Activated CD4-positive, alpha-beta memory T cell treated with anti-CD3 and anti-CD28 coated beads, Interleukin-2, amount 10 ng/mL, durations not matched to agents 7 days and 5 days (primary cell): ENCODE results near the gene PDGFRA. TPM values are rescaled to one million over a fixed set of nuclear protein-coding genes. Genes with fewer than 3 reads are reported as not detected.
A peak's percentile ranks its signal among the peaks of the same experiment; 100 is the strongest.

Source experiments
- CTCF ChIA-PET: fragments of 350-600 bp; sonication (Branson Sonifier 250); formaldehyde crosslinking; loops from one replicate; lab custom pipeline; 2021; ENCODE audit warnings: antibody characterized with exemption, inconsistent platforms; lab: Charles Lee
- POLR2A ChIA-PET: fragments of 350-600 bp; sonication (Branson Sonifier 250); formaldehyde crosslinking; loops from one replicate; lab custom pipeline; 2021; ENCODE audit warnings: antibody characterized with exemption; lab: Charles Lee
- DNase-seq: peaks from one replicate; pipeline ENCODE4 v3.0.0-alpha.2; 2020
- H3K27ac Mint-ChIP-seq: one replicate; pipeline ENCODE4 v1.8.0; 2021; ENCODE audit warnings: mild to moderate bottlenecking, mixed read lengths
- H3K27me3 Mint-ChIP-seq: one replicate; pipeline ENCODE4 v1.8.0; 2021; ENCODE audit warnings: mixed read lengths
- H3K36me3 Mint-ChIP-seq: one replicate; pipeline ENCODE4 v1.8.0; 2021; ENCODE audit warnings: low read depth, mixed read lengths
- H3K4me1 Mint-ChIP-seq: one replicate; pipeline ENCODE4 v1.8.0; 2021; ENCODE audit warnings: mixed read lengths
- H3K4me3 Mint-ChIP-seq: one replicate; pipeline ENCODE4 v1.8.0; 2021; ENCODE audit warnings: mild to moderate bottlenecking, mixed read lengths
- H3K9me3 Mint-ChIP-seq: one replicate; pipeline ENCODE4 v1.8.0; 2021; ENCODE audit warnings: mixed read lengths
- total RNA-seq, 2 experiments: library from RNA; stranded (reverse); gene quantifications; one replicate each; pipeline ENCODE4 v1.2.3, GENCODE V29; 2021

The PDGFRA gene
- total RNA-seq, 2 experiments from 2014 or later, result 0.45 to 0.68 TPM

DNA sequence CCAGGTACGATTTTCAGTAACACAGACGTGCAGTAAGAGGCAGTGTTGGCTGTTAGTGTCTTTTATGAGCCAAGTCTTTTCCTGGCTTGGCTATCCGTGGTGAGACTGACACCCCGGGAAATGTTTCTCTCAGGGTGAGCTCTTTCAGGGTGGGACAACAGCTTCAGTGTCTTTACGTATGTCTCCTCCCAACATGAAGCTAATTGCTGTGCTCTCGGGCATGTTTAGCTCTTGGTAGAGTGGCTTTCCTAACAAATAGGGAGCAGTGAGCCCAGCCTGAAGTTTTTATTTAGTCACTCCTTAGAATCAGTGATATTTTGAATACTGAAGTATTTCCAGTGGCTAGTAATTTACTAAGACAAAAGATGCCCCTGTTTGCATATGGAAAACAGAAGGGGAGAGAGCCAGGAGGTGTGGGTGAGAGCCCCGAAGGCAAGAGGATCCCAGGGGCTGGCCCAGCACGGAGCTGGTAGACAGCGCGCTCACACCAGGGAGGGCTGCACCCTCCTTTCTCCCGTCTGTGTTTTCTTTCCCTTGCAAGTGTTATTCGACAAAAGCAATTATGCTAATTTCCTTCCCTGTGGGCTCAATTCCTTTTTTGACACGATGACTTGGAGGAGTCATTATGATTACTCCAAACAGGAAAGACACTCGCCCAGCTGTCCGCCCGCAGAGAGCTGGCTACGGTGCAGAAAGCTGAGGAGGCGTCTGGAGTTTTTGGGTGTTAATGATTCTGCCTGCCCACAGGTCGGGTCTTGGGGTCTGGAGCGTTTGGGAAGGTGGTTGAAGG is 47.7 kb downstream of the PDGFRA start:
- Mint-ChIP-seq H3K27ac (peak overlapping the region; percentile 58), H3K4me1 (peaks cover 38% of the 10 kb centered on the region), H3K27me3 (no peaks in the 10 kb centered on the region), H3K4me3 (peak overlapping the region; percentile 29), H3K9me3 (peaks cover 11% of the 10 kb centered on the region), H3K36me3 (peaks cover 7% of the 10 kb centered on the region)
- ChIA-PET CTCF (interaction anchor here (1.1 to 3.9 kb wide), 3 partner anchors 38 to 43 kb away, joined by 3 to 16 read pairs (median 5); no protein-coding TSS in a partner anchor), POLR2A (interaction anchor here (1.4 to 1.8 kb wide), 2 partner anchors 10 to 39 kb away, joined by 3 to 5 read pairs; no protein-coding TSS in a partner anchor)
- no peak for DNase-seq

DNA sequence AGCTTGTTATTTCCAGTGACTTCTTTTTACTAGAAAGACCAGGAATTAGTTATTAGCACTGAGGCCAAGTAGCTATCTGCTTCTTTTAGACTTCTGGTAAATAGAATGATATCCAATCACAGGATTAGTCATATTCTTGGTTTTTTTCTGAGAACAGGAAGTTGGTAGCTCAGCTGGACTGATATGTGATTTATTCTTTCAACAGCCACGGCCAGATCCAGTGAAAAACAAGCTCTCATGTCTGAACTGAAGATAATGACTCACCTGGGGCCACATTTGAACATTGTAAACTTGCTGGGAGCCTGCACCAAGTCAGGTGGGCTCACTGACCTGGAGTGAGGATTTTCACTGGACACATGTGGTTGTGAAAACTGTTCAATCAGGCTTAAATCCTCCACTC is 48.6 kb downstream of the PDGFRA start:
- peak; percentile 18 for DNase-seq
- ChIA-PET POLR2A (interaction anchor here (1.0 to 1.8 kb wide), 3 partner anchors 9 to 39 kb away, joined by 3 to 5 read pairs (median 3); no protein-coding TSS in a partner anchor), CTCF (interaction anchor here (1.1 to 3.9 kb wide), 3 partner anchors 38 to 44 kb away, joined by 3 to 16 read pairs (median 5); no protein-coding TSS in a partner anchor)
- H3K4me3 Mint-ChIP-seq, result peak overlapping the region; percentile 29
- peaks cover 38% of the 10 kb centered on the region for H3K4me1 Mint-ChIP-seq
- H3K9me3 Mint-ChIP-seq, result peaks cover 14% of the 10 kb centered on the region
- no peaks in the 10 kb centered on the region for H3K27me3 Mint-ChIP-seq
- peak overlapping the region; percentile 58 for H3K27ac Mint-ChIP-seq
- H3K36me3 Mint-ChIP-seq, result peaks cover 16% of the 10 kb centered on the region

DNA sequence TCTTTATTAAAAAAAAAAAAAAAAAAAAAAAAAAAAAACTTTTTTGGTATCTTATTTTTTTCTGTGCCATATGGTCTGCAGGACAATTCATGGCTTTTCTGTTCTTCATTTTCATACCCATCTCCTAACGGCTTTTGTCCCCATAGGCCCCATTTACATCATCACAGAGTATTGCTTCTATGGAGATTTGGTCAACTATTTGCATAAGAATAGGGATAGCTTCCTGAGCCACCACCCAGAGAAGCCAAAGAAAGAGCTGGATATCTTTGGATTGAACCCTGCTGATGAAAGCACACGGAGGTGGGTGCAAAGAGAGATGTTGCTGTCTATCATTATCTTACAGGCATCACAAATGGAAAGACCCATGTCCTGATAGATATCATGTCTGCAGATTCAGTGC is 49.1 kb downstream of the PDGFRA start:
- Mint-ChIP-seq H3K4me3 (no peak overlapping the region), H3K4me1 (peaks cover 38% of the 10 kb centered on the region), H3K27me3 (no peaks in the 10 kb centered on the region), H3K27ac (no peak overlapping the region), H3K36me3 (peaks cover 15% of the 10 kb centered on the region), H3K9me3 (peaks cover 14% of the 10 kb centered on the region)
- ChIA-PET POLR2A (interaction anchor here (1.0 to 1.8 kb wide), 3 partner anchors 8 to 39 kb away, joined by 3 to 5 read pairs (median 3); no protein-coding TSS in a partner anchor), CTCF (interaction anchor here (0.7 to 3.9 kb wide), 4 partner anchors 37 to 348 kb away, joined by 3 to 16 read pairs (median 5); no protein-coding TSS in a partner anchor)
- no peak for DNase-seq

DNA sequence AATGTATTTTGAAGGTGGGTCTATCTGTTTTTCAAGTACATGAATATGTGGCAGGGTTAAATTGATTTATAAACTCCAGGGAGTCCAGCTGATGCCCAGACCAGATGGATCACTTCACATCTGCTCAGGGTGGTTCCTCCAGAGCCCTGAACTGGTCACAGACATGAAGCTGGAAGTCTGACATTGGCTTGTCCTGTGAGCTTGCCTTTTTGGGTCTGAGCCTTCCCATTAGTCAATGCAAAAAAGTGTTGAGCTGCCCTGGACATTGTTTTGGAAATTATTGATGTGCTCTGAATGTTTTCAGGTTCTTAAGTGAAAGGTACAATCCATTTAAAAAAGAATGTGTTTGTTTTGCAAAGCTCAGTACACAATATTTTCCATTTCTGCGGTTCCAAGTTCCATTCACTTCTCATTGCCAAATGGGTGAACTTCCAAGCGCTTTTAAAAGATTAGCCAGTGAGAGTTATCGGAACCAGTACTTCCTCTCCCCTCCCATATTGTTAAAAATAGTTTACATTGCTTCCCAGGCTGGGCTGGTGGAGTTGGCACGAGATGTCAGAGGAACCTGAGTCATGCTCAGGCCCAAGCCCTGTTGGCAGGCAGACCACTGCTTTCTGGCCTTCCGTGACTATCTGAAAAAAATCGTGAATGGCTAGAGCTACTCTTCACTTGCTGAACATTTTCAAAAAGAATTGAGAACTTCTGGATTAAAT is 52.1 kb downstream of the PDGFRA start:
- ChIA-PET POLR2A (no interaction called here), CTCF (no interaction called here)
- no peak for DNase-seq
- H3K36me3 Mint-ChIP-seq, result peaks cover 16% of the 10 kb centered on the region
- H3K27ac Mint-ChIP-seq, result no peak overlapping the region
- peaks cover 21% of the 10 kb centered on the region for H3K4me1 Mint-ChIP-seq
- H3K4me3 Mint-ChIP-seq, result no peak overlapping the region
- H3K9me3 Mint-ChIP-seq, result peaks cover 21% of the 10 kb centered on the region
- H3K27me3 Mint-ChIP-seq, result no peaks in the 10 kb centered on the region

DNA sequence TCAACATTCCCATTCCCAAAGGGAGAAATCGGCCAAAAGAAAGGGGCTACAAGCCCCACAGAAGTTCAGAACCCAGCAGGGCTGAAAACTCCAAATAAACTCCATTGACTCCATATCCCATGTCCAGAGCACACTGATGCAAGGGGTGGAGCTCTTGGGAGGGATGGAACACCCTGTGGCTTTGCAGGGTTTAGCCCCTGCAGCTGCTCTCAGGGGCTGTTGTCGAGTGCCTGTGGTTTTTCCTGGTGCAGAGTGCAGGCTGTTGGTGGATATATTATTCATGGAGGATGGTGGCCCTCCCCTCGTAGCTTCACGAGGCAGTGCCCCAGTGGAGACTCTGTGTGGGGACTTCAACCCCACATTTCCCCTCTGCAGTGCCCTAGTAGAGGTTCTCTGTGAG is 53.7 kb downstream of the PDGFRA start:
- Mint-ChIP-seq H3K27ac (no peak overlapping the region), H3K4me3 (no peak overlapping the region), H3K4me1 (peaks cover 7% of the 10 kb centered on the region), H3K9me3 (peaks cover 21% of the 10 kb centered on the region), H3K27me3 (no peaks in the 10 kb centered on the region), H3K36me3 (peaks cover 16% of the 10 kb centered on the region)
- no peak for DNase-seq
- ChIA-PET CTCF (interaction anchor here (1.3 kb wide), 1 partner anchor 49 kb away, joined by 4 read pairs; no protein-coding TSS in a partner anchor), POLR2A (no interaction called here)

DNA sequence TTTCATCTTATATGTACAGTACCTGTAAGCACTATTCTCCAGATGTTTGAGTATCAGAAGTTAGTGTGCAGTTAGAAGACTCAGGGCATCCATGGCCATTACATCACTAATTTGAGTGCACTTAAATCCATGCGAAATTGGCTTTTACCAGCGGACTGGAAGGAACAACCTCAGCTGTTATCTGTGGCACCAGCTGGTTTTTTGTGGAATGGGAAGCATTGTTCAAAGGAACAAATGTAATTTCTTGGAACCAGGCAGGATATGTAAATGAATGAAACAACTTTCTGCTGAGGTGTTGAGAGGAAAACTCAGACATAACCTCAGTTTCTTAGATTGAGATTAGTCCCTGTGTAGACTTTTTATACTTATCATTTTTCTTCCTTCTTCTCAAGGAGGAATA is 60.2 kb downstream of the PDGFRA start:
- no peak overlapping the region for H3K4me3 Mint-ChIP-seq
- H3K36me3 Mint-ChIP-seq, result peaks cover 7% of the 10 kb centered on the region
- H3K27ac Mint-ChIP-seq, result no peak overlapping the region
- H3K27me3 Mint-ChIP-seq, result no peaks in the 10 kb centered on the region
- peaks cover 11% of the 10 kb centered on the region for H3K4me1 Mint-ChIP-seq
- POLR2A ChIA-PET, result no interaction called here
- peaks cover 3% of the 10 kb centered on the region for H3K9me3 Mint-ChIP-seq
- CTCF ChIA-PET, result no interaction called here
- DNase-seq, result no peak

DNA sequence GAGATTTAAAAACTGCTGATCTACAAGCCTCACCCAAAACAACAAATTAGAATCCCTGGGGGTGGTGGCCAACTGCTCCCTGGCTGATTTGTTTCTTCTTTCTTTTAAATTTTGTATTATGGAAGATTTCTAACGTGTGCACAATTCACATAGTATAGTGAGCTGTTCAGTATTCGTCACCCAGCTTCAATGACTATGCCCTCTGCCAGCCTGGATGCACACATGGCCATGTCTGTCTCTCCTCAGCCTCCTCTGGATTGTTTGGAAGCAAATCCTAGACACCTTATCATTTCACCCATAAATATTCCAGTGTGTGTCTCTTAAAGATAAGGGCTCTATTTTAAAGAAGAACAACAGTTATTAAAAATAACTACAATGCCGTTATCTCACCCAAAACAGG is 61.9 kb downstream of the PDGFRA start:
- Mint-ChIP-seq H3K36me3 (peaks cover 4% of the 10 kb centered on the region), H3K9me3 (peaks cover 3% of the 10 kb centered on the region), H3K4me1 (peaks cover 11% of the 10 kb centered on the region), H3K27me3 (peaks cover 6% of the 10 kb centered on the region), H3K4me3 (no peak overlapping the region), H3K27ac (no peak overlapping the region)
- no peak for DNase-seq
- ChIA-PET POLR2A (no interaction called here), CTCF (no interaction called here)

DNA sequence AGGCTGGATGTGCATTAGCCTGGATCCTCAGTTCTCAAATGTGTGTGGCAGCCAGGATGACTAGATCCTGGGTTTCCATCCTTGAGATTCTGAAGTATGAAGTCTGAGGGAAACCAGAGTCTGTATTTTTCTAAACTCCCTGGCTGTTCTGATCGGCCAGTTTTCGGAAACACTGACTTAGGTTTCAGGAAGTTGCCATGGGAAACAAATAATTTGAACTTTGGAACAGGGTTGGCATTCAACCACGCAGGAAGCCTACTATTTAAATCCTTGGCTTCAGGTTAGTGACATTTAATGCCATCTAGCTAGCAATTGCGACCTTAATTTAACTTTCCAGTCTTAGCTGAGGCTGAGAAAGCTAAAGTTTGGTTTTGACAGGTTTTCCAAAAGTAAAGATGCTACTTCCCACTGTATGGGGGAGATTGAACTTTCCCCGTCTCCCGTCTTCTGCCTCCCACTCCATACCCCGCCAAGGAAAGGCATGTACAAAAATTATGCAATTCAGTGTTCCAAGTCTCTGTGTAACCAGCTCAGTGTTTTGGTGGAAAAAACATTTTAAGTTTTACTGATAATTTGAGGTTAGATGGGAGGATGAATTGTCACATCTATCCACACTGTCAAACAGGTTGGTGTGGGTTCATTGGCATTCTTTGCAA is 67.6 kb downstream of the PDGFRA start:
- Mint-ChIP-seq H3K27me3 (peaks cover 16% of the 10 kb centered on the region), H3K27ac (no peak overlapping the region), H3K36me3 (no peaks in the 10 kb centered on the region), H3K9me3 (peaks cover 2% of the 10 kb centered on the region), H3K4me3 (no peak overlapping the region), H3K4me1 (no peaks in the 10 kb centered on the region)
- DNase-seq, result no peak
- ChIA-PET CTCF (no interaction called here), POLR2A (no interaction called here)

DNA sequence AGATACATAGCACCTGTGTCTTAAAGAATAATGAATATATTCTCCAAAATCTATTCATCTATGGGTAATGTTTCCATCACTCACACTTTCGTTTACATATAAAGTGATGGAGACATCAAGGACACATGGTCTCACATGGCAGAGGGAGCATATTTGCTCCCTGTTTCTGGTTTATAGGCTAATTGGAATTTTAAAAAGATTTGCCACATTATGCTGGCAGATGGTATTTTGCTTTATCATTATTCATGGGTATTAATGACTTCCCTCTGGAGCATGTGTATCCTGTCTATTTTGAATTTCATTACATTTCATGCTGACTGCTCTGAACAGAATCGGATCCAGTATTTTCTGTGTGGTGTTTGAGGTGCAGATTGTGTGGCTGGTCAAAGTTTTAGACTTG is 79.0 kb downstream of the PDGFRA start:
- ChIA-PET POLR2A (no interaction called here), CTCF (interaction anchor here (1.5 kb wide), 1 partner anchor 11 kb away, joined by 3 read pairs; no protein-coding TSS in a partner anchor)
- peaks cover 3% of the 10 kb centered on the region for H3K9me3 Mint-ChIP-seq
- no peak overlapping the region for H3K4me3 Mint-ChIP-seq
- no peaks in the 10 kb centered on the region for H3K4me1 Mint-ChIP-seq
- peaks cover 32% of the 10 kb centered on the region for H3K27me3 Mint-ChIP-seq
- H3K27ac Mint-ChIP-seq, result no peak overlapping the region
- peaks cover 2% of the 10 kb centered on the region for H3K36me3 Mint-ChIP-seq
- no peak for DNase-seq

DNA sequence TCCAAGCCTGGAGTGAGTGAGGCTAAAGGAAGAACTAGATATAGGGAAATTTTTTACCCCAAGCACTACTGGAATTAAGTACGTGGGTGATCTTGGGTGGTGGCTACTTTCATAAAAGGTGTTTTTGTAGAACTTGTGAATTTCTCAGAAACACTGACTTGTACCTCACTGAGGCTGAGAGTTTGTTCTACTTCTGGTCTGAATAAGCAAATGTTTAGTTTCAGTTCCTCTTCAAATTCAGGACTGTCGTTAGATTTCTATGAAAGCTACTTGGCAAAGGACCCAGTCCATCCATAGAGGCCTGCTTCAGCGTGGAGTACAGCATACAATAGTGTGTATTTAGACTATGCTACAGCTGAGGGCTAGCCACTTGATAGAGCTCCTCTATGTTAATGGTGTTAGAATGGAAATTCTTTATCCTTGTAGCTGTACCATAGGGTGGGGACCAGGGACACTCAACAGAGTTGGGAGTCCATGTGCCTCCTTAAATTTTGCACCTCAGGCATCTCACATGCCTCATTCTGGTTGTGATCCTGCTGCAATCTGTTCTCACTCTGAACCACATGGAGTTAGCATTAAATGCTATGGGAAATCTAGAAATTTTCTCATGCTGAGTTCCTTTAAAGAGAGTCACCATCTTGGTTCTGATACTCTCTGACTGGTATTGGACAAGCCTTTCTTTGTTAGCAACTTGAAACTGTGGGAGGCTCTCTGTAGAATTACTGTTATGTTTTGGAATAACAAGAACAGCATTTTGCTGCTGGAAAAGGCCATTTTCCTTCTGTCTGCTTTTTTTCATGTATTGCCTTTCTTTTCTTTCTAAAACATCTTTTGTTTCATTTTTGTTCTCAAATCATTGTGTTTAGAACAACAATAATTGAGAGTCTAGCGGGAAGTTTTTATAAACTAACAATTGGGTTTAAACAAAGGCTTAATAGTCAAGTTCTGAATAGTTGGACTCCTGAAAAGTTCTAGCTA is 86.8 kb downstream of the PDGFRA start:
- Mint-ChIP-seq H3K4me1 (peaks cover 37% of the 10 kb centered on the region), H3K4me3 (no peak overlapping the region), H3K27ac (peak overlapping the region; percentile 72), H3K9me3 (peaks cover 6% of the 10 kb centered on the region), H3K36me3 (peaks cover 16% of the 10 kb centered on the region), H3K27me3 (peaks cover 2% of the 10 kb centered on the region)
- DNase-seq, result no peak
- ChIA-PET POLR2A (interaction anchor here (0.8 to 1.4 kb wide), 2 partner anchors 38 to 41 kb away, joined by 3 to 5 read pairs; no protein-coding TSS in a partner anchor), CTCF (interaction anchor here (0.6 to 1.1 kb wide), 7 partner anchors 30 to 93 kb away, joined by 3 to 5 read pairs (median 3); no protein-coding TSS in a partner anchor)

DNA sequence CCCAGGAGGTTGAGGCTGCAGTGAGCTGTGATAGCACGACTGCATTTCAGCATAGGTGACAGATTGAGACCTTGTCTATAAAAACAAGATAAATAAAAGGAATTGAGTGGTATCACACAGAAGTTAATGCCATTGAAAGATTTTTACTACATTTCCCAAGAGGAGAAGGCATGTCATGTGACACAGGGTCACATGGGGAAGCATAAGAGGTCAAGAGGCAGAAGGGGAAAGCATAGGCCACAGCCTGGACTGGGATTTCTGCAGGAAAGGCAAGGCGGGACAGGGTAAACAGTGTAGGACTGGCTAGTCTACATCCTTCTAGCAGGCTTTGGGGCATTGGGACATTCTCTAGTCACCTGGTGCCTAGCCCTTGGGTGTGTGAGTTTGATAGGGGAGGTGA is 88.6 kb downstream of the PDGFRA start:
- no peak overlapping the region for H3K4me3 Mint-ChIP-seq
- POLR2A ChIA-PET, result interaction anchor here (1.1 kb wide), 1 partner anchor 40 kb away, joined by 3 read pairs; no protein-coding TSS in a partner anchor
- CTCF ChIA-PET, result interaction anchor here (1.3 to 2.4 kb wide), 4 partner anchors 9 to 123 kb away, joined by 3 to 14 read pairs (median 6); no protein-coding TSS in a partner anchor

More for the DNA sequence above, 88.6 kb downstream of the PDGFRA start:
- H3K27ac Mint-ChIP-seq, result no peak overlapping the region
- H3K4me1 Mint-ChIP-seq, result peaks cover 37% of the 10 kb centered on the region
- H3K36me3 Mint-ChIP-seq, result peaks cover 16% of the 10 kb centered on the region
- peaks cover 6% of the 10 kb centered on the region for H3K9me3 Mint-ChIP-seq
- H3K27me3 Mint-ChIP-seq, result no peaks in the 10 kb centered on the region
- DNase-seq, result no peak
